WTC11 (cell line): ENCODE results near the gene SDHA.
"Not testable (repeated sequence)": the region's sequence is repeated elsewhere in the genome, so short reads cannot be mapped to it uniquely, and the experiment has no call there.

Source experiments
- CTCF ChIP-seq: fragments of 200-600 bp; IDR thresholded peaks from 2 replicates; pipeline ENCODE4 v1.8.0; 2022; ENCODE audit warnings: antibody characterized with exemption
- FOXJ3 ChIP-seq: sonication (generic); formaldehyde crosslinking; IDR thresholded peaks from 2 replicates; pipeline ENCODE4 v1.9.0; 2021; ENCODE audit warnings: missing genetic modification reagents, mild to moderate bottlenecking, borderline replicate concordance
- JUN ChIP-seq: sonication (generic); formaldehyde crosslinking; IDR thresholded peaks from 2 replicates; pipeline ENCODE4 v1.8.0; 2023; ENCODE audit warnings: mild to moderate bottlenecking, missing genetic modification reagents
- NFE2L1 ChIP-seq: sonication (generic); formaldehyde crosslinking; IDR thresholded peaks from 2 replicates; pipeline ENCODE4 v1.8.1; 2023; ENCODE audit warnings: missing genetic modification reagents
- USF1 ChIP-seq: sonication (generic); formaldehyde crosslinking; IDR thresholded peaks from 2 replicates; pipeline ENCODE4 v1.8.0; 2022; ENCODE audit warnings: mild to moderate bottlenecking, missing genetic modification reagents

- TF ChIP-seq CTCF; NFE2L1; USF1 (CRISPR knock-in tag); JUN (CRISPR knock-in tag); FOXJ3 (CRISPR knock-in tag): not testable (repeated sequence)
Measured at GRCh38 chr5:296207-296606, 78.1 kb downstream of the SDHA start.
